Thoracic aorta (tissue), 2 donors: ENCODE data around the gene C9orf78. TPM values are rescaled to one million over a fixed set of nuclear protein-coding genes. Genes with fewer than 3 reads are reported as not detected.

ENCODE experiments used
- ATAC-seq: fragments of 150-250 bp; one replicate; pipeline ENCODE4 v1.8.0; 2017; ENCODE audit warnings: low read depth; ENCODE audit not compliant: insufficient number of reproducible peaks, low FRiP score
- DNase-seq: peaks from one replicate; pipeline ENCODE4 v3.0.0-alpha.2; 2020; ENCODE audit warnings: low spot score
- H3K27ac ChIP-seq, 2 donors: fragments of 200-600 bp; sonication (generic); 1 replicate in 1 of 2; 2 replicates in 1 of 2; pipeline ENCODE4 v1.5.1; 2016; ENCODE audit warnings: mild to moderate bottlenecking in 2 of 2, moderate library complexity in 2 of 2
- H3K27me3 ChIP-seq: fragments of 200-600 bp; sonication (generic); replicated peaks from 2 replicates; pipeline ENCODE4 v1.6.0; 2016; ENCODE audit warnings: mild to moderate bottlenecking; ENCODE audit not compliant: insufficient read depth
- H3K36me3 ChIP-seq: fragments of 200-600 bp; sonication (generic); one replicate; pipeline ENCODE4 v1.5.1; 2016
- H3K4me1 ChIP-seq, 2 donors: fragments of 200-600 bp; sonication (generic); 1 replicate in 1 of 2; 2 replicates in 1 of 2; pipeline versions ENCODE4 v1.5.1 to v1.6.0; 2016; ENCODE audit warnings: low read depth in 2 of 2, mild to moderate bottlenecking in 1 of 2; ENCODE audit not compliant: control insufficient read depth in 1 of 2
- H3K4me3 ChIP-seq: fragments of 200-600 bp; sonication (generic); 2 replicates; pipeline ENCODE4 v1.5.1; 2016; ENCODE audit warnings: mild to moderate bottlenecking
- H3K9me3 ChIP-seq: fragments of 200-600 bp; sonication (generic); 2 replicates; pipeline ENCODE4 v1.5.1; 2016
- CTCF ChIP-seq: fragments of 200-600 bp; sonication (generic); IDR thresholded peaks from one replicate; pipeline ENCODE4 v1.5.1; 2019; ENCODE audit warnings: antibody characterized with exemption
- total RNA-seq, 2 donors: library from RNA; depleted of rRNA; stranded (reverse); fragments of >200 nt; gene quantifications; one replicate each; pipeline versions ENCODE4 v1.1.0 to v1.2.3, GENCODE V29; 2016

Gene C9orf78
- total RNA-seq, 2 donors from 2014 or later = 47.8 to 140 TPM

- DNase-seq = no peak
- Histone ChIP-seq H3K36me3 (peaks cover 14% of the 10 kb centered on the region), H3K4me3 (no peak overlapping the region), H3K27ac (peak overlapping the region; percentile 76 to 90), H3K4me1 (peaks cover 39 to 71% of the 10 kb centered on the region in 2 donors), H3K9me3 (no peaks in the 10 kb centered on the region), H3K27me3 (no peaks in the 10 kb centered on the region)
- ATAC-seq = no peak
- no peak for TF ChIP-seq CTCF
Observed at GRCh38 chr9:129851821-129852220, 16.7 kb upstream of the C9orf78 start.

GRCh38 chr9:129850821-129851550, 15.9 kb upstream of the C9orf78 start:
- ATAC-seq = peak; percentile 77
- Histone ChIP-seq H3K36me3 (peaks cover 14% of the 10 kb centered on the region), H3K4me3 (no peak overlapping the region), H3K27me3 (no peaks in the 10 kb centered on the region), H3K9me3 (no peaks in the 10 kb centered on the region), H3K27ac (peak overlapping the region; percentile 90 to 93), H3K4me1 (peaks cover 32 to 62% of the 10 kb centered on the region in 2 donors)
- no peak for DNase-seq
- no peak for TF ChIP-seq CTCF

- H3K9me3 ChIP-seq = no peaks in the 10 kb centered on the region
- no peaks in the 10 kb centered on the region for H3K27me3 ChIP-seq
- ATAC-seq (no peak), DNase-seq (no peak)
- no peak for TF ChIP-seq CTCF
- no peak overlapping the region for H3K4me3 ChIP-seq
- peaks cover 27 to 54% of the 10 kb centered on the region in 2 donors for H3K4me1 ChIP-seq
- H3K36me3 ChIP-seq = peaks cover 14% of the 10 kb centered on the region
- peak overlapping the region; percentile 90 to 93 for H3K27ac ChIP-seq
Observed at GRCh38 chr9:129849901-129850300, 14.8 kb upstream of the C9orf78 start.

- H3K9me3 ChIP-seq = no peaks in the 10 kb centered on the region
- no peak for DNase-seq
- peak overlapping the region; percentile 90 to 93 for H3K27ac ChIP-seq
- ATAC-seq = no peak
- H3K4me1 ChIP-seq = peaks cover 27 to 47% of the 10 kb centered on the region in 2 donors
- H3K27me3 ChIP-seq = no peaks in the 10 kb centered on the region
- H3K4me3 ChIP-seq = no peak overlapping the region
- TF ChIP-seq CTCF = no peak
- peaks cover 14% of the 10 kb centered on the region for H3K36me3 ChIP-seq
Observed at GRCh38 chr9:129848712-129849441, 13.8 kb upstream of the C9orf78 start.

- TF ChIP-seq CTCF = no peak
- no peak overlapping the region for H3K27ac ChIP-seq
Observed at GRCh38 chr9:129845373-129845772, 10.3 kb upstream of the C9orf78 start.

More at GRCh38 chr9:129845373-129845772, 10.3 kb upstream of the C9orf78 start:
- H3K27me3 ChIP-seq = no peaks in the 10 kb centered on the region
- no peaks in the 10 kb centered on the region for H3K36me3 ChIP-seq
- H3K4me3 ChIP-seq = no peak overlapping the region
- ATAC-seq (no peak), DNase-seq (no peak)
- peaks cover 21 to 26% of the 10 kb centered on the region in 2 donors for H3K4me1 ChIP-seq
- H3K9me3 ChIP-seq = no peaks in the 10 kb centered on the region
